C4-2B (cell line): ENCODE measurements around the gene GM2A.

Source experiments
- CTCF ChIP-seq: fragments of 450-650 bp; conservative IDR thresholded peaks from 2 replicates; pipeline ENCODE4 v1.5.1; 2017; ENCODE audit warnings: mild to moderate bottlenecking
- ZFX ChIP-seq: fragments of 450-650 bp; IDR thresholded peaks from 2 replicates; pipeline ENCODE4 v1.6.1; 2017

GRCh38 chr5:151249281-151249680, 3.7 kb upstream of the GM2A start:
- TF ChIP-seq CTCF (no peak), ZFX (no peak)
